ENCODE results near the gene RTRAF.

The RTRAF gene

DNA sequence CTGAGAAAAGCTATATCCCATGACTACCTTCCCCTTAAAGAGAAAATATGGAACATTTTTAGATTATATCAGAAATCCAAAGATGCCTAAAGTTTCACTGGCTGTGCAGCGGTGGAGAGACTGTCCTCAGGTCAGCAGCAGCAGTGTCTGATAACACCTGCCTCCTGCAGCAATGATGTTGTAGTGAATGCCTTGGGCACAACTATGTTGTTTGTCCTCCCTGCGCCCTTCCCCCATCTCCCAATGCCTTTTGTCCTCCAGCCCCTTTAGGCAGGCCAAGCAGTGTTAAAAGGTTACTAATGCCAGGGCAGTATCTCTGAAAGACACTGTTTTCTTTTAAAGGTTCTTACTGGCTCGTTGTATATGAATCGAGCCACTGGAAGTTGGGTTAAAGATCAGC is 13.2 kb downstream of the RTRAF start:
- no peak for DNase-seq (ENCODE audit: extremely low read depth, low read depth)
- TF ChIP-seq, protein P1, sequence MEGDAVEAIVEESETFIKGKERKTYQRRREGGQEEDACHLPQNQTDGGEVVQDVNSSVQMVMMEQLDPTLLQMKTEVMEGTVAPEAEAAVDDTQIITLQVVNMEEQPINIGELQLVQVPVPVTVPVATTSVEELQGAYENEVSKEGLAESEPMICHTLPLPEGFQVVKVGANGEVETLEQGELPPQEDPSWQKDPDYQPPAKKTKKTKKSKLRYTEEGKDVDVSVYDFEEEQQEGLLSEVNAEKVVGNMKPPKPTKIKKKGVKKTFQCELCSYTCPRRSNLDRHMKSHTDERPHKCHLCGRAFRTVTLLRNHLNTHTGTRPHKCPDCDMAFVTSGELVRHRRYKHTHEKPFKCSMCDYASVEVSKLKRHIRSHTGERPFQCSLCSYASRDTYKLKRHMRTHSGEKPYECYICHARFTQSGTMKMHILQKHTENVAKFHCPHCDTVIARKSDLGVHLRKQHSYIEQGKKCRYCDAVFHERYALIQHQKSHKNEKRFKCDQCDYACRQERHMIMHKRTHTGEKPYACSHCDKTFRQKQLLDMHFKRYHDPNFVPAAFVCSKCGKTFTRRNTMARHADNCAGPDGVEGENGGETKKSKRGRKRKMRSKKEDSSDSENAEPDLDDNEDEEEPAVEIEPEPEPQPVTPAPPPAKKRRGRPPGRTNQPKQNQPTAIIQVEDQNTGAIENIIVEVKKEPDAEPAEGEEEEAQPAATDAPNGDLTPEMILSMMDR (IDR thresholded peaks at IDR 0.05; ENCODE audit: low read depth, low read length) = no peak

DNA sequence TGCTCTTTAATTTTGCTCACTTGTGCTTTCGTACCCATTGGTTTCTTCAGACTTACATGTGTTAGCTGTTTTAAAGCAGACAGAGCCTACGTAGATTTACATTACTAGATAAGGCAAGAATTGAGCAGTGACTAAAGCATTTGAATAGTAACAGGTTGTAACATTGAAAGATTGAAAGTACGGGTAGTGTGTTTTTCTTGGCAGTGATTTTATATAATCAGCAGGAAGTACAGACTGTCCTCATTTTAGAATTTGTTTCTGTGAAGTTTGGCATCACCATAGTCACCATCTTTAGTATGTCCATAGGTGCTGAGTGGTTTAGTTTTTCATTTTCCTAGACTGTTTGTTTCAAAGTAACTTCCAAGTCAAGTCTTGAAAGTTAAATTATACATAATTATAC is 14.0 kb downstream of the RTRAF start:
- DNase-seq (ENCODE audit: extremely low read depth, low read depth) = no peak
- TF ChIP-seq, protein P1 (IDR thresholded peaks at IDR 0.05; ENCODE audit: low read depth, low read length) = no peak

DNA sequence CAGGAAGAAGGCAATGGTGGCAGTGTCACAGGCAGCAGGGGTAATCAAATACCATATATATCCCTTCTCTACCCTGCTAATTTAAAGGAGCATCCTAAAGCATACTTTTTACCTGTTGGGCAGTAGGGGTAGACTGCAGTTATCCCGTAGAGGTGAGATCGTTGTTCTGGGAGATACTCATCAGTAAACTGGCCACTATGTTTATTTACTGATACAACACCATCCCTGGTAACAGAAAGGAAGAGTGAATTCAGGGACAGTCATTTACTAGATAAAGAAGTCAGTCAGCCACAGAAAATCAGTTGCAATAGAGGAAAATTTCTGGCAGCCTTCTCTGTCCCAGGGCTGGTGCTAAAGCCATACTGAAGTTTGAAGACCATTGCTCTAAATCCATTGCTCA is 16.3 kb downstream of the RTRAF start:
- DNase-seq (ENCODE audit: extremely low read depth, low read depth) = no peak
- TF ChIP-seq, protein P1 (IDR thresholded peaks at IDR 0.05; ENCODE audit: low read depth, low read length) = no peak

DNA sequence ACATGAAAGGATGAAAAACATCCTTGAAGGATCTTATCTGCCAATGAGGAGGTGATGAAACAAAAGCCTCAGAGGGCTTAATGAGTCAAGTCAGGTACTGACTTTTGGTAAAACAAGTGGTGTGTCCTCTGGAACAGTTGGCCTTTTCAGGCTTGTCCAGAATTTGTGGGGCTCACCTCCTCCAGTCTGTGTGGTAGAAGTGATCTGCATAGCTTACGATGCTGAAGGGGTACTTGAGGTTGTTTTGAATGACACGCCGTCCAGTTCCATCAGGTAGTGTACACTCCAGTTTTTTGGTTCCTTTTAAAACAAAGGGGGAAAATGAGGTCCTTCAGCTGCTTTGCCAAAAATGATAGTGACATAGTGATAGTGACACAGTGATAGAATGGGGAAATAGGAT is 17.0 kb downstream of the RTRAF start:
- TF ChIP-seq, protein P1 (IDR thresholded peaks at IDR 0.05; ENCODE audit: low read depth, low read length) = no peak
- DNase-seq (ENCODE audit: extremely low read depth, low read depth) = no peak

DNA sequence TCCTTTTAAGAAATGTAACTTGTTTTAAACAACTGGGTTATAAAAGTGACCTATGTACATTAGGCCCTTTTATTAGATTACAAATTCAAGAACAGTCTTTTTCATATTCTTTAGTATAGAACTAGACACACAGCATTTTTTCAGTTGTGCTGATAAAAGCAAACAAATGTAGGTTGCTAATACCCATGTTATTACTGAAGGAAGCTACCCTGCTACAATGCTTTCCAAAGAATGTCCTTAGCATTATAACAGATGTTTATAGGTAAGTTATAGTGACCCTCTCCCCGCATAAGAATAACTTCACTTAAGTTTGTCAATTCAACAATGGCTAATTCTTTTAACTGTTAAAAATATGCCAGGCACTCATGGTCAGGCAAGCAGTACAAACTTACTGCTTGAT is 17.9 kb downstream of the RTRAF start:
- no peak for DNase-seq (ENCODE audit: extremely low read depth, low read depth)
- TF ChIP-seq, protein P1 (IDR thresholded peaks at IDR 0.05; ENCODE audit: low read depth, low read length) = no peak

DNA sequence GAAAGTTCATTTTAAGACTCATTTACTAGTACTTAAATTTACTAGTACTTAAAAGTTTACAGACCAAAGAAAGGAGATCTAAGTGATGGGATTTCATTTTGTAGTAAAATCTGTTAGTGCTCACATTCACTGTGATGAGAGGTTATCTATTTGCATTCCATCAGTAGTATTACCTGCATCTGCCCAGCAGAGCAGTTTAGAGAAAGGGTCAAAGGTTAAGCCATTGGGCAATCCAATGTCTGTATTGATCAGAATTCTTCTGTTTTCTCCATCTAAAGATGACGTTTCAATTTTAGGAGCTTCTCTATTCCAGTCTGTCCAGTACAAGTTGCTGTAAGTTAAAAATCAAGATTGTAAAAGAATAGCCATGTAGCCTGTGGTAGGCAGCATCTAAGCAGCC is 18.3 kb downstream of the RTRAF start:
- DNase-seq (ENCODE audit: extremely low read depth, low read depth) = no peak
- TF ChIP-seq, protein P1 (IDR thresholded peaks at IDR 0.05; ENCODE audit: low read depth, low read length) = no peak

DNA sequence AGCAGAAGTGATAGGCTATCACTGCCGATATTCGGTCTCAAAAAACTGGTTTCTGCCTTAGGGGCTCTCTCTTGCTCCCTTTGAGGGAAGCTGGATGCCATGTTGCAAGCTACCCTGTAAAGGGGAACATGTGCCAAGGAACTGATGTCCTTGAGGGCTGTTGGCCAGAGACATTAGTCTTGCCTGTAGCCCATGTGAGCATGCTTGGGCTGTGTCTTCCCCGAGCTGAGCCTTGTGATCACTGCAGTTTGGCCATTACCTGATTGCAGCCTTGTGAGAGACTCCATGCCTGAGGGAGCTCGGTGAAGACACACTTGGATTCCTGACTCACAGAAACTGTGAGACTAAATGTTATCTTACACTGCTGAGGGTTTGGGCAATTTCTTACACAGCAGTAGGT is 18.8 kb downstream of the RTRAF start:
- TF ChIP-seq, protein P1 (IDR thresholded peaks at IDR 0.05; ENCODE audit: low read depth, low read length) = no peak
- no peak for DNase-seq (ENCODE audit: extremely low read depth, low read depth)
